Liver (tissue), 3 donors: Measurements from ENCODE around the gene PNMT.

ENCODE experiments used
- ATF3 ChIP-seq: IDR thresholded peaks from 2 replicates; pipeline ENCODE4 v1.6.1; 2016; ENCODE audit warnings: antibody characterized with exemption
- GABPA ChIP-seq, 2 donors: IDR thresholded peaks in 1 of 2; conservative IDR thresholded peaks in 1 of 2; 2 replicates each; pipeline ENCODE4 v1.6.1; 2016; ENCODE audit warnings: antibody characterized with exemption in 2 of 2, mild to moderate bottlenecking in 1 of 2, moderate library complexity in 1 of 2
- RAD21 ChIP-seq, 2 donors: IDR thresholded peaks; 2 replicates each; pipeline ENCODE4 v1.6.1; 2016; ENCODE audit warnings: antibody characterized with exemption in 2 of 2, mild to moderate bottlenecking in 2 of 2
- SP1 ChIP-seq: IDR thresholded peaks from 2 replicates; pipeline ENCODE4 v1.6.1; 2018; ENCODE audit warnings: antibody characterized with exemption, mild to moderate bottlenecking
- TAF1 ChIP-seq: conservative IDR thresholded peaks from 2 replicates; pipeline ENCODE4 v1.6.1; 2016; ENCODE audit warnings: antibody characterized with exemption, mild to moderate bottlenecking
- TF ChIP-seq, protein P1 (sequence below): fragments of 150-350 bp; IDR thresholded peaks from 2 replicates; pipeline ENCODE4 v1.5.1; 2017; ENCODE audit warnings: improper control_type of control experiment, low read depth, low read length; ENCODE audit not compliant: missing input control
- TF ChIP-seq, protein P2 (sequence below): IDR thresholded peaks from 2 replicates; pipeline ENCODE4 v1.6.1; 2016; ENCODE audit warnings: antibody characterized with exemption, mild to moderate bottlenecking
- donor health status: healthy.
- donor health status: healthy.

DNA sequence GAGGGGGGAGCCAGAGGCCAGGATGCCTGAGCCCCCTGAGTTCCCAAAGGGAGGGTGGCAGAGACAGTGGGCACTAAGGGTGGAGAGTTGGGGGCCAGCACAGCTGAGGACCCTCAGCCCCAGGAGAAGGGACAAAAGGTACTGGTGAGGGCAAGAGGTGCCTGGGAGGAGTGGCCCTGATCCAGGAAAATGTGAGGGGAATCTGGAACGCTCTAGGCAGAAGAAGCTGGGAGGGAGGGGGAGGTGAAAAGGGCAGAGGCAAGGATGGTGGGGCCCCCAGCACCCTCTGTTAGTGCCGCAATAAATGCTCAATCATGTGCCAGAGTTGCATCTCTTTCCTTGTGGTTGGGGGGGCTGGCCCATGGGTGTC lies 2.0 kb upstream of the PNMT start:
- TF ChIP-seq, protein P1, sequence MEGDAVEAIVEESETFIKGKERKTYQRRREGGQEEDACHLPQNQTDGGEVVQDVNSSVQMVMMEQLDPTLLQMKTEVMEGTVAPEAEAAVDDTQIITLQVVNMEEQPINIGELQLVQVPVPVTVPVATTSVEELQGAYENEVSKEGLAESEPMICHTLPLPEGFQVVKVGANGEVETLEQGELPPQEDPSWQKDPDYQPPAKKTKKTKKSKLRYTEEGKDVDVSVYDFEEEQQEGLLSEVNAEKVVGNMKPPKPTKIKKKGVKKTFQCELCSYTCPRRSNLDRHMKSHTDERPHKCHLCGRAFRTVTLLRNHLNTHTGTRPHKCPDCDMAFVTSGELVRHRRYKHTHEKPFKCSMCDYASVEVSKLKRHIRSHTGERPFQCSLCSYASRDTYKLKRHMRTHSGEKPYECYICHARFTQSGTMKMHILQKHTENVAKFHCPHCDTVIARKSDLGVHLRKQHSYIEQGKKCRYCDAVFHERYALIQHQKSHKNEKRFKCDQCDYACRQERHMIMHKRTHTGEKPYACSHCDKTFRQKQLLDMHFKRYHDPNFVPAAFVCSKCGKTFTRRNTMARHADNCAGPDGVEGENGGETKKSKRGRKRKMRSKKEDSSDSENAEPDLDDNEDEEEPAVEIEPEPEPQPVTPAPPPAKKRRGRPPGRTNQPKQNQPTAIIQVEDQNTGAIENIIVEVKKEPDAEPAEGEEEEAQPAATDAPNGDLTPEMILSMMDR: no peak
- TF ChIP-seq GABPA (IDR thresholded peaks at IDR 0.05 in 1 of 2, conservative IDR thresholded peaks at IDR 0.05 in 1 of 2) (no peak), TAF1 (no peak), SP1 (no peak), RAD21 (IDR thresholded peaks at IDR 0.05) (no peak), ATF3 (no peak)
- TF ChIP-seq, protein P2, sequence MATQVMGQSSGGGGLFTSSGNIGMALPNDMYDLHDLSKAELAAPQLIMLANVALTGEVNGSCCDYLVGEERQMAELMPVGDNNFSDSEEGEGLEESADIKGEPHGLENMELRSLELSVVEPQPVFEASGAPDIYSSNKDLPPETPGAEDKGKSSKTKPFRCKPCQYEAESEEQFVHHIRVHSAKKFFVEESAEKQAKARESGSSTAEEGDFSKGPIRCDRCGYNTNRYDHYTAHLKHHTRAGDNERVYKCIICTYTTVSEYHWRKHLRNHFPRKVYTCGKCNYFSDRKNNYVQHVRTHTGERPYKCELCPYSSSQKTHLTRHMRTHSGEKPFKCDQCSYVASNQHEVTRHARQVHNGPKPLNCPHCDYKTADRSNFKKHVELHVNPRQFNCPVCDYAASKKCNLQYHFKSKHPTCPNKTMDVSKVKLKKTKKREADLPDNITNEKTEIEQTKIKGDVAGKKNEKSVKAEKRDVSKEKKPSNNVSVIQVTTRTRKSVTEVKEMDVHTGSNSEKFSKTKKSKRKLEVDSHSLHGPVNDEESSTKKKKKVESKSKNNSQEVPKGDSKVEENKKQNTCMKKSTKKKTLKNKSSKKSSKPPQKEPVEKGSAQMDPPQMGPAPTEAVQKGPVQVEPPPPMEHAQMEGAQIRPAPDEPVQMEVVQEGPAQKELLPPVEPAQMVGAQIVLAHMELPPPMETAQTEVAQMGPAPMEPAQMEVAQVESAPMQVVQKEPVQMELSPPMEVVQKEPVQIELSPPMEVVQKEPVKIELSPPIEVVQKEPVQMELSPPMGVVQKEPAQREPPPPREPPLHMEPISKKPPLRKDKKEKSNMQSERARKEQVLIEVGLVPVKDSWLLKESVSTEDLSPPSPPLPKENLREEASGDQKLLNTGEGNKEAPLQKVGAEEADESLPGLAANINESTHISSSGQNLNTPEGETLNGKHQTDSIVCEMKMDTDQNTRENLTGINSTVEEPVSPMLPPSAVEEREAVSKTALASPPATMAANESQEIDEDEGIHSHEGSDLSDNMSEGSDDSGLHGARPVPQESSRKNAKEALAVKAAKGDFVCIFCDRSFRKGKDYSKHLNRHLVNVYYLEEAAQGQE: no peak
